HEK293 (cell line): Measurements from ENCODE around the gene MIR17HG.

Experiments used
- EGR2 ChIP-seq: fragments of 450-650 bp; formaldehyde crosslinking; IDR thresholded peaks from 2 replicates; pipeline ENCODE4 v1.5.1; 2016; ENCODE audit warnings: low read depth, missing biosample characterization, missing genetic modification characterization
- HOXA7 ChIP-seq: sonication (generic); formaldehyde crosslinking; IDR thresholded peaks from 2 replicates; pipeline ENCODE4 v1.8.1; 2022; ENCODE audit warnings: missing genetic modification reagents, borderline replicate concordance
- KLF10 ChIP-seq: fragments of 450-650 bp; IDR thresholded peaks from 2 replicates; pipeline ENCODE4 v1.5.1; 2018; ENCODE audit warnings: missing biosample characterization, mild to moderate bottlenecking, missing genetic modification characterization
- PRDM10 ChIP-seq: fragments of 450-650 bp; formaldehyde crosslinking; IDR thresholded peaks from 2 replicates; pipeline ENCODE4 v1.5.1; 2016; ENCODE audit warnings: missing biosample characterization, missing genetic modification characterization
- PRDM6 ChIP-seq: fragments of 450-650 bp; formaldehyde crosslinking; IDR thresholded peaks from 2 replicates; pipeline ENCODE4 v1.5.1; 2017; ENCODE audit warnings: missing biosample characterization, missing genetic modification characterization
- SP2 ChIP-seq: fragments of 450-650 bp; formaldehyde crosslinking; IDR thresholded peaks from 2 replicates; pipeline ENCODE4 v1.5.1; 2016; ENCODE audit warnings: missing biosample characterization, missing genetic modification characterization
- TRIM28 ChIP-seq: IDR thresholded peaks from 2 replicates; pipeline ENCODE4 v1.6.1; 2011; ENCODE audit warnings: low read length, control low read depth, borderline replicate concordance
- ZBTB17 ChIP-seq: fragments of 450-650 bp; formaldehyde crosslinking; IDR thresholded peaks from 2 replicates; pipeline ENCODE4 v1.5.1; 2016; ENCODE audit warnings: missing biosample characterization, missing genetic modification characterization
- ZEB2 ChIP-seq: fragments of 450-650 bp; formaldehyde crosslinking; IDR thresholded peaks from 2 replicates; pipeline ENCODE4 v1.5.1; 2016; ENCODE audit warnings: missing biosample characterization, missing genetic modification characterization
- ZFP69B ChIP-seq: fragments of 450-650 bp; formaldehyde crosslinking; IDR thresholded peaks from 2 replicates; pipeline ENCODE4 v1.5.1; 2016; ENCODE audit warnings: missing biosample characterization, missing genetic modification characterization
- ZNF335 ChIP-seq: fragments of 450-650 bp; formaldehyde crosslinking; conservative IDR thresholded peaks from 2 replicates; pipeline ENCODE4 v1.5.1; 2016; ENCODE audit warnings: missing biosample characterization, missing genetic modification characterization
- ZNF341 ChIP-seq: fragments of 450-650 bp; formaldehyde crosslinking; IDR thresholded peaks from 2 replicates; pipeline ENCODE4; 2016; ENCODE audit warnings: low read depth, missing biosample characterization, missing genetic modification characterization
- ZNF362 ChIP-seq: fragments of 450-650 bp; formaldehyde crosslinking; IDR thresholded peaks from 2 replicates; pipeline ENCODE4 v1.5.1; 2016; ENCODE audit warnings: missing biosample characterization, missing genetic modification characterization
- ZNF518A ChIP-seq: fragments of 450-650 bp; formaldehyde crosslinking; conservative IDR thresholded peaks from 2 replicates; pipeline ENCODE4 v1.5.1; 2016; ENCODE audit warnings: low read depth, missing biosample characterization, missing genetic modification characterization
- ZNF529 ChIP-seq: fragments of 450-650 bp; formaldehyde crosslinking; IDR thresholded peaks from 2 replicates; pipeline ENCODE4 v1.5.1; 2017; ENCODE audit warnings: missing genetic modification characterization, missing biosample characterization; ENCODE audit not compliant: insufficient replicate concordance
- ZNF658 ChIP-seq: fragments of 450-650 bp; formaldehyde crosslinking; IDR thresholded peaks from 2 replicates; pipeline ENCODE4; 2016; ENCODE audit warnings: missing biosample characterization, missing genetic modification characterization
- ZNF692 ChIP-seq: fragments of 450-650 bp; formaldehyde crosslinking; IDR thresholded peaks from 2 replicates; pipeline ENCODE4 v1.5.1; 2016; ENCODE audit warnings: missing biosample characterization, missing genetic modification characterization
- ZNF704 ChIP-seq: fragments of 450-650 bp; formaldehyde crosslinking; IDR thresholded peaks from 2 replicates; pipeline ENCODE4 v1.5.1; 2016; ENCODE audit warnings: missing biosample characterization, missing genetic modification characterization
- ZNF707 ChIP-seq: fragments of 450-650 bp; formaldehyde crosslinking; IDR thresholded peaks from 2 replicates; pipeline ENCODE4 v1.5.1; 2016; ENCODE audit warnings: missing biosample characterization, missing genetic modification characterization
- ZSCAN18 ChIP-seq: fragments of 450-650 bp; formaldehyde crosslinking; IDR thresholded peaks from 2 replicates; pipeline ENCODE4 v1.5.1; 2016; ENCODE audit warnings: missing biosample characterization, missing genetic modification characterization
- ZXDB ChIP-seq: fragments of 450-650 bp; formaldehyde crosslinking; IDR thresholded peaks from 2 replicates; pipeline ENCODE4 v1.5.1; 2016; ENCODE audit warnings: missing biosample characterization, missing genetic modification characterization

The MIR17HG gene

GRCh38 chr13:91398413-91399188, 51.1 kb downstream of the MIR17HG start, which contains the start of gene GPC5 (continued):
- TF ChIP-seq PRDM6 (no peak), ZNF704 (no peak), SP2 (tag by site-specific recombination) (peak; percentile 13; the same call in 1 of the 2 replicates), ZSCAN18 (tag by site-specific recombination) (no peak), ZFP69B (peak; percentile 40; the same call in 1 of the 2 replicates), KLF10 (tag by site-specific recombination) (peak; percentile 36; the same call in 1 of the 2 replicates), ZNF707 (tag by site-specific recombination) (no peak), ZNF692 (tag by site-specific recombination) (no peak), ZBTB17 (tag by site-specific recombination) (no peak), ZNF518A (no peak), ZNF335 (peak; percentile 37; the same call in 1 of the 2 replicates), HOXA7 (CRISPR knock-in tag) (no peak), PRDM10 (peak; percentile 54), EGR2 (tag by site-specific recombination) (0 out of 2 replicates have a peak, but pooled peaks have one; percentile 6), ZNF341 (peak; percentile 73), ZXDB (no peak), ZNF362 (tag by site-specific recombination) (no peak), TRIM28 (peak; percentile 22; the same call in 1 of the 2 replicates), ZNF658 (tag by site-specific recombination) (no peak), ZNF529 (tag by site-specific recombination) (no peak), ZEB2 (no peak)
